HepG2 (cell line): ENCODE results near the gene TRPV4. TPM values are rescaled to one million over a fixed set of nuclear protein-coding genes. Genes with fewer than 3 reads are reported as not detected.

Experiments used
- AKAP8 ChIP-seq: sonication (generic); formaldehyde crosslinking; IDR thresholded peaks from 2 replicates; pipeline ENCODE4 v1.5.1; 2020; ENCODE audit warnings: mild to moderate bottlenecking, missing genetic modification reagents
- CEBPG ChIP-seq: IDR thresholded peaks from 2 replicates; pipeline ENCODE4 v1.6.1; 2016
- HDAC6 ChIP-seq: fragments of 200-600 bp; sonication (generic); IDR thresholded peaks from 2 replicates; pipeline ENCODE4 v1.7.0; 2017; ENCODE audit warnings: mild to moderate bottlenecking, antibody characterized with exemption, low read length, low read depth
- HINFP ChIP-seq: sonication (generic); formaldehyde crosslinking; IDR thresholded peaks from 2 replicates; pipeline ENCODE4 v1.4.0; 2020; ENCODE audit warnings: low read depth, mild to moderate bottlenecking, missing genetic modification reagents
- KDM2A ChIP-seq: sonication (generic); formaldehyde crosslinking; IDR thresholded peaks from 2 replicates; pipeline ENCODE4 v1.4.0; 2020; ENCODE audit warnings: low read depth, missing genetic modification reagents, borderline replicate concordance
- MIER3 ChIP-seq: IDR thresholded peaks from 2 replicates; pipeline ENCODE4 v1.6.1; 2016; ENCODE audit warnings: missing compliant biosample characterization, borderline replicate concordance
- NCOA1 ChIP-seq: sonication (generic); formaldehyde crosslinking; IDR thresholded peaks from 2 replicates; pipeline ENCODE4 v1.9.0; 2021; ENCODE audit warnings: missing genetic modification reagents
- PAWR ChIP-seq: sonication (generic); formaldehyde crosslinking; IDR thresholded peaks from 2 replicates; pipeline ENCODE4 v1.4.0; 2020; ENCODE audit warnings: missing genetic modification reagents, mild to moderate bottlenecking, borderline replicate concordance
- PCBP1 ChIP-seq: fragments of 200-400 bp; formaldehyde crosslinking; IDR thresholded peaks from 2 replicates; pipeline ENCODE4 v1.6.1; 2017; ENCODE audit warnings: mild to moderate bottlenecking, low read depth, low read length, borderline replicate concordance
- PITX1 ChIP-seq: sonication (generic); formaldehyde crosslinking; IDR thresholded peaks from 2 replicates; pipeline ENCODE4 v1.5.1; 2020; ENCODE audit warnings: mild to moderate bottlenecking, missing genetic modification reagents
- POLR2G ChIP-seq: fragments of 200-400 bp; formaldehyde crosslinking; IDR thresholded peaks from 2 replicates; pipeline ENCODE4 v1.6.1; 2018; ENCODE audit warnings: mild to moderate bottlenecking, low read depth, low read length, moderate library complexity
- RXRB ChIP-seq: IDR thresholded peaks from 2 replicates; pipeline ENCODE4 v1.6.1; 2016; ENCODE audit warnings: borderline replicate concordance, missing genetic modification reagents, missing compliant biosample characterization
- TBX2 ChIP-seq: sonication (generic); formaldehyde crosslinking; IDR thresholded peaks from 2 replicates; pipeline ENCODE4 v1.5.0; 2020; ENCODE audit warnings: missing genetic modification reagents, mild to moderate bottlenecking, borderline replicate concordance
- TFAP4 ChIP-seq: sonication (generic); IDR thresholded peaks from 2 replicates; pipeline ENCODE4 v1.6.1; 2016; ENCODE audit warnings: low read depth, borderline replicate concordance
- ZNF281 ChIP-seq: sonication (generic); formaldehyde crosslinking; IDR thresholded peaks from 2 replicates; pipeline ENCODE4 v1.4.0; 2020; ENCODE audit warnings: missing genetic modification reagents, borderline replicate concordance
- ZNF619 ChIP-seq: sonication (generic); formaldehyde crosslinking; IDR thresholded peaks from 2 replicates; pipeline ENCODE4 v1.4.0; 2020; ENCODE audit warnings: mild to moderate bottlenecking, missing genetic modification reagents
- ZNF660 ChIP-seq: sonication (generic); formaldehyde crosslinking; IDR thresholded peaks from 2 replicates; pipeline ENCODE4 v1.5.1; 2020; ENCODE audit warnings: mild to moderate bottlenecking, low read depth, missing genetic modification reagents, borderline replicate concordance
- ZNF687 ChIP-seq: sonication (generic); formaldehyde crosslinking; IDR thresholded peaks from 2 replicates; pipeline ENCODE4 v1.5.1; 2020; ENCODE audit warnings: mild to moderate bottlenecking, missing genetic modification reagents, moderate library complexity
- ZNF703 ChIP-seq: sonication (generic); formaldehyde crosslinking; IDR thresholded peaks from 2 replicates; pipeline ENCODE4 v1.5.1; 2020; ENCODE audit warnings: missing genetic modification reagents, mild to moderate bottlenecking, moderate library complexity, borderline replicate concordance
- polyA plus RNA-seq, 8 experiments: library from polyadenylated mRNA; depleted of rRNA in 3 of 8; stranded (reverse) in 7 of 8; unstranded in 1 of 8; fragments of >200 nt; fragmentation: Illumina TruSeq in 4 of 8; extraction: Trizol in 4 of 8; gene quantifications; 2 replicates each; pipeline versions ENCODE4 v1.2.1 to v1.2.3, GENCODE V29; 2011 to 2016; ENCODE audit warnings: low read depth in 4 of 8, missing spikeins in 1 of 8, mixed read lengths in 1 of 8; ENCODE audit not compliant: insufficient read depth in 1 of 8
- total RNA-seq, 5 experiments: library from RNA; depleted of rRNA; stranded (reverse); fragments of >200 nt; fragmentation: Illumina TruSeq; extraction: Trizol; gene quantifications; 2 replicates each; pipeline ENCODE4 v1.2.3, GENCODE V29; 2016; ENCODE audit warnings: low read depth in 1 of 5

TRPV4 gene
- total and polyA plus RNA-seq, 2 of the 13 experiments (the other 11 are each of a cell fraction or from before 2014, with no cell fraction given) = 0.66 to 4.7 TPM

GRCh38 chr12:109804820-109805761 is 28.1 kb downstream of the TRPV4 start (continued):
- TF ChIP-seq ZNF687 (CRISPR knock-in tag) (0 out of 2 replicates have a peak, but pooled peaks have one; percentile 24), TFAP4 (no peak), HINFP (CRISPR knock-in tag) (0 out of 2 replicates have a peak, but pooled peaks have one; percentile 57), RXRB (CRISPR knock-in tag) (peak; percentile 43; the same call in 1 of the 2 replicates), TBX2 (CRISPR knock-in tag) (0 out of 2 replicates have a peak, but pooled peaks have one; percentile 20), KDM2A (CRISPR knock-in tag) (peak; percentile 51; the same call in 1 of the 2 replicates), PITX1 (peak; percentile 36; the same call in 1 of the 2 replicates), NCOA1 (CRISPR knock-in tag) (no peak), MIER3 (no peak), ZNF703 (CRISPR knock-in tag) (no peak), PAWR (CRISPR knock-in tag) (no peak), ZNF619 (no peak), CEBPG (CRISPR knock-in tag) (peak; percentile 55; the same call in 1 of the 2 replicates), HDAC6 (no peak), POLR2G (no peak), ZNF660 (CRISPR knock-in tag) (no peak), PCBP1 (no peak), AKAP8 (no peak), ZNF281 (CRISPR knock-in tag) (no peak)
